A549 (cell line): Measurements from ENCODE around the gene JOSD1. TPM values are rescaled to one million over a fixed set of nuclear protein-coding genes. Genes with fewer than 3 reads are reported as not detected.
A peak's percentile ranks its signal among the peaks of the same experiment; 100 is the strongest.

ENCODE experiments used
- ATAC-seq, 2 experiments: fragments of 200-7000 bp in 1 of 2; fragments of >200 bp in 1 of 2; cut with Nextera tagmentation in 1 of 2; cut with Tn5 transposase in 1 of 2; 3 replicates each; pipeline versions ENCODE4 v1.8.0 to v1.9.1; 2018 to 2020; ENCODE audit warnings: mild to moderate bottlenecking in 1 of 2, moderate library complexity in 1 of 2
- CTCF ChIA-PET: fragments of 300-600 bp; sonication (Branson Sonifier 250); formaldehyde crosslinking; extraction: SDS; loops from one replicate; lab custom pipeline; 2021; ENCODE audit warnings: antibody characterized with exemption, inconsistent platforms; lab: Yijun Ruan, JAX
- POLR2A ChIA-PET: fragments of 350-600 bp; formaldehyde crosslinking; extraction: SDS; loops from one replicate; lab custom pipeline; 2021; ENCODE audit warnings: antibody characterized with exemption, inconsistent platforms; lab: Yijun Ruan, JAX
- DNase-seq, 2 experiments: peaks; one replicate each; pipeline versions ENCODE4 v3.0.0 to v3.0.0-alpha.2; 2011 to 2016; ENCODE audit warnings: low read depth in 1 of 2, low spot score in 1 of 2
- FAIRE-seq: peaks from 2 replicates; lab custom pipeline; 2011; peaks lifted over from hg19 to GRCh38; lab: Jason Lieb, UNC
- H3K27ac ChIP-seq, 2 experiments: fragments of >200 bp; sonication (Bioruptor Twin); formaldehyde crosslinking; 3 replicates each; pipeline ENCODE4 v1.5.1; 2016 to 2017
- H3K4me1 ChIP-seq: fragments of >200 bp; sonication (Bioruptor Twin); formaldehyde crosslinking; 3 replicates; pipeline ENCODE4 v1.6.1; 2016
- H3K4me2 ChIP-seq: fragments of >200 bp; sonication (Bioruptor Twin); formaldehyde crosslinking; 3 replicates; pipeline ENCODE4 v1.6.1; 2016
- H3K4me3 ChIP-seq: fragments of >200 bp; sonication (Bioruptor Twin); formaldehyde crosslinking; 3 replicates; pipeline ENCODE4 v1.5.1; 2016
- H3K9me3 ChIP-seq: fragments of >200 bp; sonication (Bioruptor Twin); formaldehyde crosslinking; 3 replicates; pipeline ENCODE4 v1.6.1; 2016
- ATOH8 ChIP-seq: fragments of 250-450 bp; sonication (Bioruptor Pico); IDR thresholded peaks from 2 replicates; pipeline ENCODE4 v1.5.0; 2020; ENCODE audit warnings: low read depth, mild to moderate bottlenecking, moderate library complexity
- BHLHE40 ChIP-seq: IDR thresholded peaks from 2 replicates; pipeline ENCODE4 v1.6.1; 2012; ENCODE audit warnings: low read depth, low read length, inconsistent platforms
- CBX8 ChIP-seq: fragments of 200-600 bp; sonication (generic); IDR thresholded peaks from 2 replicates; pipeline ENCODE4 v1.6.1; 2016
- CEBPB ChIP-seq, 2 experiments: fragments of >200 bp in 1 of 2; sonication (Bioruptor Twin) in 1 of 2; formaldehyde crosslinking in 1 of 2; IDR thresholded peaks; 2 replicates each; pipeline ENCODE4 v1.6.1; 2012 to 2016
- EHF ChIP-seq: fragments of 250-450 bp; sonication (Bioruptor Pico); IDR thresholded peaks from 2 replicates; pipeline ENCODE4 v1.5.0; 2020; ENCODE audit warnings: mild to moderate bottlenecking
- ESRRA ChIP-seq: fragments of 150-350 bp; IDR thresholded peaks from 2 replicates; pipeline ENCODE4 v1.6.1; 2014; ENCODE audit warnings: mild to moderate bottlenecking, low read length, borderline replicate concordance
- FOSB ChIP-seq: fragments of 250-450 bp; sonication (Bioruptor Pico); IDR thresholded peaks from 2 replicates; pipeline ENCODE4 v1.5.0; 2020; ENCODE audit warnings: mild to moderate bottlenecking, moderate library complexity
- FOSL2 ChIP-seq, 2 experiments: fragments of 450-650 bp in 1 of 2; fragments of >200 bp in 1 of 2; sonication (Bioruptor Twin) in 1 of 2; formaldehyde crosslinking; IDR thresholded peaks; 2 replicates each; pipeline versions ENCODE4 v1.5.0 to v1.6.1; 2016 to 2020; ENCODE audit warnings: mild to moderate bottlenecking in 1 of 2, moderate library complexity in 1 of 2
- FOXS1 ChIP-seq: fragments of 250-450 bp; sonication (Bioruptor Pico); IDR thresholded peaks from 2 replicates; pipeline ENCODE4 v1.5.0; 2020; ENCODE audit warnings: mild to moderate bottlenecking, moderate library complexity
- HDAC2 ChIP-seq: fragments of 200-600 bp; sonication (generic); IDR thresholded peaks from 2 replicates; pipeline ENCODE4 v1.6.1; 2016
- HES2 ChIP-seq: fragments of >200 bp; sonication (Bioruptor Twin); formaldehyde crosslinking; IDR thresholded peaks from 2 replicates; pipeline ENCODE4 v1.6.1; 2016
- HEYL ChIP-seq: fragments of 250-450 bp; sonication (Bioruptor Pico); IDR thresholded peaks from 2 replicates; pipeline ENCODE4 v1.8.0; 2021; ENCODE audit warnings: mild to moderate bottlenecking, moderate library complexity
- HOXA7 ChIP-seq: fragments of 250-450 bp; sonication (Bioruptor Pico); IDR thresholded peaks from 2 replicates; pipeline ENCODE4 v1.5.0; 2020; ENCODE audit warnings: mild to moderate bottlenecking, moderate library complexity
- KDM1A ChIP-seq: fragments of 200-600 bp; sonication (generic); IDR thresholded peaks from 2 replicates; pipeline ENCODE4 v1.6.1; 2016; ENCODE audit warnings: low read depth, mild to moderate bottlenecking
- KDM5A ChIP-seq: fragments of 200-600 bp; sonication (generic); IDR thresholded peaks from 2 replicates; pipeline ENCODE4 v1.6.1; 2016; ENCODE audit warnings: antibody characterized with exemption, mild to moderate bottlenecking
- MAFK ChIP-seq: fragments of 450-650 bp; IDR thresholded peaks from 2 replicates; pipeline ENCODE4 v1.6.1; 2014; ENCODE audit not compliant: partially characterized antibody
- MAX ChIP-seq: IDR thresholded peaks from 2 replicates; pipeline ENCODE4 v1.6.1; 2012
- MAZ ChIP-seq: fragments of 150-350 bp; IDR thresholded peaks from 2 replicates; pipeline ENCODE4 v1.6.1; 2014; ENCODE audit warnings: antibody characterized with exemption, low read depth, low read length, borderline replicate concordance
- MYC ChIP-seq: IDR thresholded peaks from 2 replicates; pipeline ENCODE4 v1.6.1; 2012; ENCODE audit warnings: mild to moderate bottlenecking, inconsistent platforms, low read length, improper control_type of control experiment, borderline replicate concordance
- NR3C1 ChIP-seq: fragments of >200 bp; sonication (Bioruptor Twin); formaldehyde crosslinking; IDR thresholded peaks from 3 replicates; pipeline ENCODE4 v1.6.1; 2017
- POLR2A ChIP-seq: IDR thresholded peaks from 2 replicates; pipeline ENCODE4 v1.6.1; 2012; ENCODE audit warnings: mild to moderate bottlenecking, low read length
- POLR2AphosphoS2 ChIP-seq: conservative IDR thresholded peaks from 2 replicates; pipeline ENCODE4 v1.6.1; 2012; ENCODE audit warnings: low read length, improper control_type of control experiment, inconsistent platforms
- RNF2 ChIP-seq: fragments of 200-600 bp; sonication (generic); IDR thresholded peaks from 2 replicates; pipeline ENCODE4 v1.6.1; 2016; ENCODE audit warnings: low read depth, mild to moderate bottlenecking, antibody characterized with exemption, moderate library complexity, borderline replicate concordance
- SMC3 ChIP-seq: fragments of >200 bp; sonication (Bioruptor Twin); formaldehyde crosslinking; IDR thresholded peaks from 3 replicates; pipeline ENCODE4 v1.6.1; 2018; ENCODE audit warnings: inconsistent platforms
- SREBF2 ChIP-seq: fragments of 450-650 bp; IDR thresholded peaks from 2 replicates; pipeline ENCODE4 v1.6.1; 2014; ENCODE audit warnings: mild to moderate bottlenecking, moderate library complexity
- TP53 ChIP-seq: fragments of 250-450 bp; sonication (Bioruptor Pico); IDR thresholded peaks from 2 replicates; pipeline ENCODE4 v1.5.0; 2021; ENCODE audit warnings: mild to moderate bottlenecking, moderate library complexity
- USF2 ChIP-seq: fragments of 450-650 bp; IDR thresholded peaks from 2 replicates; pipeline ENCODE4 v1.6.1; 2014; ENCODE audit warnings: antibody characterized with exemption
- ZC3H11A ChIP-seq: fragments of 450-650 bp; IDR thresholded peaks from 2 replicates; pipeline ENCODE4 v1.6.1; 2014; ENCODE audit warnings: antibody characterized with exemption, mild to moderate bottlenecking
- ZFP36 ChIP-seq: fragments of 450-650 bp; IDR thresholded peaks from 2 replicates; pipeline ENCODE4 v1.6.1; 2014; ENCODE audit warnings: borderline replicate concordance; ENCODE audit not compliant: partially characterized antibody
- ZNF302 ChIP-seq: fragments of 250-450 bp; sonication (Bioruptor Pico); IDR thresholded peaks from 2 replicates; pipeline ENCODE4 v1.9.0; 2021; ENCODE audit warnings: inconsistent platforms, mild to moderate bottlenecking, moderate library complexity
- whole genome bisulfite sequencing: methylation state at CpG from one replicate; pipeline ENCODE4 v1.1.6; 2017; ENCODE audit errors: missing lambda C conversion rate; 5-methylcytosine and 5-hydroxymethylcytosine counted together
- polyA plus RNA-seq, 4 experiments: library from polyadenylated mRNA; depleted of rRNA in 3 of 4; stranded (reverse); fragments of >200 nt; fragmentation: RNase III in 1 of 4; extraction: RNeasy Plus Mini Kit Qiagen cat#74134 plus additional on column Dnase treatment in 1 of 4; gene quantifications; 2 replicates in 3 of 4; 3 replicates in 1 of 4; pipeline ENCODE4 v1.2.3, GENCODE V29; 2011 to 2017

Gene JOSD1
- polyA plus RNA-seq, 2 of the 4 experiments (the other 2 are of a cell fraction), result 29.7 to 37.5 TPM

GRCh38 chr22:38704654-38705234 lies 4.0 kb upstream of the JOSD1 start:
- TF ChIP-seq POLR2AphosphoS2, result no peak
- TF ChIP-seq HEYL (CRISPR knock-in tag), result no peak
- TF ChIP-seq ZFP36, result no peak
- DNase-seq (no peak), ATAC-seq (no peak), FAIRE-seq (no peak)
- ChIA-PET POLR2A (interaction anchor here (1.0 kb wide), 1 partner anchor 23 kb away, joined by 5 read pairs; the partner anchor contains the start of gene TOMM22), CTCF (interaction anchor here (0.6 to 1.2 kb wide), 2 partner anchors 20 to 154 kb away, joined by 3 to 5 read pairs; no protein-coding TSS in a partner anchor)
- H3K4me3 ChIP-seq, result peak overlapping the region; percentile 39
- WGBS, result 3% methylated on average over 10 of the region's 10 CpGs
- H3K4me1 ChIP-seq, result peaks cover 22% of the 10 kb centered on the region; the same call in 2 of the 3 replicates
- peak overlapping the region; percentile 96 for H3K4me2 ChIP-seq
- peak overlapping the region; percentile 44 to 72; a peak in 5 of 6 replicates for H3K27ac ChIP-seq
- no peaks in the 10 kb centered on the region for H3K9me3 ChIP-seq

- H3K27ac ChIP-seq, result peak overlapping the region; percentile 96 to 99
- POLR2A ChIA-PET, result interaction anchor here (2.9 kb wide), 1 partner anchor 19 kb away, joined by 12 read pairs; the partner anchor contains the start of gene TOMM22
- FAIRE-seq, result no peak
- no peak for DNase-seq
- H3K4me1 ChIP-seq, result peaks cover 52% of the 10 kb centered on the region
- peak overlapping the region; percentile 86 for H3K4me2 ChIP-seq
- H3K9me3 ChIP-seq, result no peaks in the 10 kb centered on the region
- peak overlapping the region; percentile 88 for H3K4me3 ChIP-seq
- peak; percentile 35 to 49 for ATAC-seq
- CTCF ChIA-PET, result interaction anchor here (1.6 kb wide), 1 partner anchor 18 kb away, joined by 4 read pairs; no protein-coding TSS in a partner anchor
- 0% methylated on average over 2 of the region's 57 CpGs for WGBS
- TF ChIP-seq ATOH8 (no peak), SMC3 (no peak), CEBPB (IDR thresholded peaks at IDR 0.05) (no peak), HOXA7 (CRISPR knock-in tag) (no peak), KDM1A (no peak), ESRRA (no peak), SREBF2 (no peak), POLR2A (no peak), CBX8 (no peak), MYC (no peak), RNF2 (no peak)
Observed at GRCh38 chr22:38700270-38700788, 414 bp downstream of the JOSD1 start.

- ATAC-seq (no peak; a peak in 1 of 6 replicates), DNase-seq (no peak), FAIRE-seq (no peak)
- CTCF ChIA-PET, result interaction anchor here (1.6 to 5.6 kb wide), 2 partner anchors 18 kb away, joined by 4 to 47 read pairs; partner anchors contain the start of gene TOMM22
- POLR2A ChIA-PET, result interaction anchor here (2.9 kb wide), 1 partner anchor 18 kb away, joined by 12 read pairs; the partner anchor contains the start of gene TOMM22
- WGBS, result 3% methylated on average over 6 of the region's 6 CpGs
- peak overlapping the region; percentile 86 for H3K4me2 ChIP-seq
- TF ChIP-seq CEBPB (IDR thresholded peaks at IDR 0.05) (no peak), FOXS1 (no peak), BHLHE40 (no peak), HDAC2 (no peak), NR3C1 (no peak), MAZ (no peak), POLR2AphosphoS2 (no peak), KDM5A (no peak), RNF2 (no peak), EHF (CRISPR knock-in tag) (no peak), FOSL2 (IDR thresholded peaks at IDR 0.05) (no peak), FOSL2 (CRISPR knock-in tag; IDR thresholded peaks at IDR 0.05) (no peak), TP53 (CRISPR knock-in tag) (no peak), FOSB (CRISPR knock-in tag) (no peak), ZNF302 (CRISPR knock-in tag) (no peak), ZC3H11A (no peak), MAX (no peak), MAFK (no peak), USF2 (no peak), HES2 (no peak)
- H3K9me3 ChIP-seq, result no peaks in the 10 kb centered on the region
- H3K4me3 ChIP-seq, result peak overlapping the region; percentile 88
- H3K4me1 ChIP-seq, result peaks cover 55% of the 10 kb centered on the region
- peak overlapping the region; percentile 96 to 99 for H3K27ac ChIP-seq
Observed at GRCh38 chr22:38699784-38700183, 959 bp downstream of the JOSD1 start.
